HG02610 (cell line): Measurements from ENCODE around the gene CARD18.

Source experiments
- ATAC-seq: cut with Tn5 transposase; IDR thresholded peaks from one replicate; pipeline ENCODE4 v1.9.1; 2021; ENCODE audit warnings: mild to moderate bottlenecking, moderate library complexity; ENCODE audit not compliant: unreplicated experiment

Gene CARD18

GRCh38 chr11:105139669-105140068 is at the start of gene CARD18:
CARD18 (minus strand) TSS chr11:105139769; CDS start chr11:105139726, 43 bp downstream.
- no peak for ATAC-seq

- no peak for ATAC-seq
These were observed 44.4 kb upstream of the CARD18 start for GRCh38 chr11:105183987-105184386.

GRCh38 chr11:105183426-105183825 is 43.9 kb upstream of the CARD18 start:
- ATAC-seq: no peak

- no peak for ATAC-seq
These were observed 42.0 kb upstream of the CARD18 start for GRCh38 chr11:105181521-105181920.

GRCh38 chr11:105181100-105181499 is 41.5 kb upstream of the CARD18 start:
- ATAC-seq: no peak

GRCh38 chr11:105179542-105180278 is 40.1 kb upstream of the CARD18 start:
- ATAC-seq: no peak

GRCh38 chr11:105177658-105178057 is 38.1 kb upstream of the CARD18 start:
- no peak for ATAC-seq

GRCh38 chr11:105168457-105168856 is 28.9 kb upstream of the CARD18 start:
- no peak for ATAC-seq

GRCh38 chr11:105167244-105167643 is 27.7 kb upstream of the CARD18 start:
- no peak for ATAC-seq

- no peak for ATAC-seq
These were observed 24.6 kb upstream of the CARD18 start for GRCh38 chr11:105164208-105164607.

- no peak for ATAC-seq
These were observed 22.9 kb upstream of the CARD18 start for GRCh38 chr11:105162506-105162905.

GRCh38 chr11:105158436-105158835 is 18.9 kb upstream of the CARD18 start:
- ATAC-seq: no peak

GRCh38 chr11:105156720-105157119 is 17.2 kb upstream of the CARD18 start:
- ATAC-seq: no peak

GRCh38 chr11:105156231-105156630 is 16.7 kb upstream of the CARD18 start:
- ATAC-seq: no peak

- no peak for ATAC-seq
These were observed 16.1 kb upstream of the CARD18 start for GRCh38 chr11:105155679-105156078.

- ATAC-seq: no peak
These were observed 13.8 kb upstream of the CARD18 start for GRCh38 chr11:105153392-105153791.

GRCh38 chr11:105152560-105152959 is 13.0 kb upstream of the CARD18 start:
- ATAC-seq: no peak

GRCh38 chr11:105152021-105152512 is 12.5 kb upstream of the CARD18 start:
- no peak for ATAC-seq

- ATAC-seq: no peak
These were observed 9.9 kb upstream of the CARD18 start for GRCh38 chr11:105149477-105149876.

- no peak for ATAC-seq
These were observed 8.7 kb upstream of the CARD18 start for GRCh38 chr11:105148241-105148640.

- no peak for ATAC-seq
These were observed 5.3 kb upstream of the CARD18 start for GRCh38 chr11:105144887-105145286.

GRCh38 chr11:105142167-105142566 is 2.6 kb upstream of the CARD18 start:
- no peak for ATAC-seq

- no peak for ATAC-seq
These were observed 2.3 kb downstream of the CARD18 start for GRCh38 chr11:105137286-105137685.
